Stimulated activated CD8-positive, alpha-beta memory T cell treated with anti-CD3 and anti-CD28 coated beads, Interleukin-4, amount 100 ng/mL, for 48 hours (primary cell): Measurements from ENCODE around the gene YPEL4.

Source experiments
- DNase-seq: peaks from one replicate; pipeline ENCODE4 v3.0.0-alpha.2; 2020

Gene YPEL4

GRCh38 chr11:57648801-57649735 lies 644 bp downstream of the YPEL4 start:
- no peak for DNase-seq

GRCh38 chr11:57647960-57648800 lies 1.5 kb downstream of the YPEL4 start:
- no peak for DNase-seq

DNA sequence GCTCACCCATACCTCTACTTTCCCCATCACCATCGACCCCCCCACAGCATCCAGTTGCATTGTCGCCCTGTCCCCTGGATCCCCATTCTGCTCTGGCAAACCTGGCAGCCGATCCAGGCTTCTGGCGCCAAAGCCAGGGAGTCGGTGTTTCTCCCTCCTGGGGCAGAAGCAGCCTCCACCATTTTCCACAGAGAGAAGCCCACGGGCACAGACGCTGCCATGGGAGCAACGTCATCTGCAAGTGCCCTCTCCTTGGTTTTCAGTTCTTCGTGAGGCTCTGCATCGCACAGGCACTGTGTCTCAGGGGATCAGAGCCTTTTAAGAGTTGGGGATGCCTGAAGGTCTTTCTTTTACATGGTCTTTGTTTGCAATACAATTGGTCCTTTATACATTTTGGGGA lies 2.3 kb downstream of the YPEL4 start:
- DNase-seq, result no peak

- no peak for DNase-seq
Measured at GRCh38 chr11:57646799-57647303, 2.9 kb downstream of the YPEL4 start.

DNA sequence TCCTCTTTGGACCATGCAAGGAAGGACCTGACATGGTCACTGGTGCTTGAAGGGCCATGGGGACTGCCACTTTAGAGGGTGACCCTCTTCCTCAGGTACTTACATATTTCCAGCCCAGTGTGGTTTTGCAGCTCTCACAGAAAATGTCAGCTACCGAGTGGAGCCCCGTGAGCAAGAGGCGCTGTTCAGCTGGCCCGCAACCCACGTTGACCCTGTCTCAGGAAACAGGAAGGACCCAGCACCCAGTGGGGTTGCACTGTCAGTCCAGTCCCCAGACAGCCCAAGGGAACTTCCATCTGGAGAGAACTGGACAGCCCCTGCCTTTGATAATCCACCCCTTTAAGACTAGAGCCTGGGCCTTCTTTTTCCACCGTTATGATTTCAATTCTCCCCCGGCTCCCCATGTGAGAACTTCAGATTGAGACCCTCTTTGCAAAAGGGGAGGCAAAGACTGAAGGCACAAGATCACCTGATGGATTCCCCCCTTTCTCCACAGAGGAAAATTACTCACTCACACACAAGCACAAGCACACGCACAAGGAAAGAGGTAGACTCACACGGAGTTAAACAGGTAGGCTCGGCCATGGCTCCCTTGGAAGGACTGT lies 3.4 kb downstream of the YPEL4 start:
- DNase-seq, result no peak

DNA sequence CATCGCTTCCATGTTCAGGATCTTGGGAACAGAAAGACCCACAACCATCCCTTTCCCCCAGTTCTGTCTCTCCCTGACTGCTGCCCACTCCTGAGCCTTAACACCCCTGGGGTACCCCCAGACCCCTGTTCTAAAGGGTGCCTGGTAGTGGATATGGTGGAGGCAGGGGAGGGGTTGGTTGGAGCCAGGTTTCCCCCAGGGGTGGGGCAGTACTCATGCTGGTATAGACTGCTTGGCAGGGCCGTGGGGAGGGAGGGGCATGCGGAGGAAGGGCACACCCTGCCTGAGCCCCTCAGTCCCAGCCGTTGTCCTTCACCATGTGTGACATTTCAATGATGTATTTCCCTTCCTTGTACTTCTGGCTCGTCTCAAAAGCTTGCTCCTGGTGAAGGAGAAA lies 4.0 kb downstream of the YPEL4 start:
- no peak for DNase-seq

GRCh38 chr11:57644748-57645688 lies 4.7 kb downstream of the YPEL4 start:
- DNase-seq, result peak; percentile 92

DNA sequence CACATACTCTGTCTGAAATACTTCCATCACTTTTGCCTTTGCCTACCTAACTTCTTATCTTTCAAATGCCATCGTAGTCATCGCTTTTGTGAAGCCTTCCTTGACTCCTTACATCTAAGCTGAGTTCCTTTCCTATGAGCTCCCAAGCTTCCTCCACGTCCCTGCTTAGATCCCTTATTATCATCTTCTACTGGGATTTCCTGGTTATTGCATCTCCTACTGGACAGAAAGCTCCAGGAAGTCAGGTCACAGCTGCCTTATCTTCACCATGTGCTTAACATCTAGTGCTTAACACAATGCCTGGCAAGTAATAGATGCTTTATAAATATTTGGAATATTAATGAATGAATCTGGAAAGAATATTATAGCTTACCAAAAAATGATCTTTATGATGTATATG lies 5.9 kb downstream of the YPEL4 start:
- DNase-seq, result no peak

- no peak for DNase-seq
Measured at GRCh38 chr11:57641011-57641807, 8.5 kb downstream of the YPEL4 start.

- DNase-seq, result no peak
Measured at GRCh38 chr11:57640068-57640800, 9.5 kb downstream of the YPEL4 start.

DNA sequence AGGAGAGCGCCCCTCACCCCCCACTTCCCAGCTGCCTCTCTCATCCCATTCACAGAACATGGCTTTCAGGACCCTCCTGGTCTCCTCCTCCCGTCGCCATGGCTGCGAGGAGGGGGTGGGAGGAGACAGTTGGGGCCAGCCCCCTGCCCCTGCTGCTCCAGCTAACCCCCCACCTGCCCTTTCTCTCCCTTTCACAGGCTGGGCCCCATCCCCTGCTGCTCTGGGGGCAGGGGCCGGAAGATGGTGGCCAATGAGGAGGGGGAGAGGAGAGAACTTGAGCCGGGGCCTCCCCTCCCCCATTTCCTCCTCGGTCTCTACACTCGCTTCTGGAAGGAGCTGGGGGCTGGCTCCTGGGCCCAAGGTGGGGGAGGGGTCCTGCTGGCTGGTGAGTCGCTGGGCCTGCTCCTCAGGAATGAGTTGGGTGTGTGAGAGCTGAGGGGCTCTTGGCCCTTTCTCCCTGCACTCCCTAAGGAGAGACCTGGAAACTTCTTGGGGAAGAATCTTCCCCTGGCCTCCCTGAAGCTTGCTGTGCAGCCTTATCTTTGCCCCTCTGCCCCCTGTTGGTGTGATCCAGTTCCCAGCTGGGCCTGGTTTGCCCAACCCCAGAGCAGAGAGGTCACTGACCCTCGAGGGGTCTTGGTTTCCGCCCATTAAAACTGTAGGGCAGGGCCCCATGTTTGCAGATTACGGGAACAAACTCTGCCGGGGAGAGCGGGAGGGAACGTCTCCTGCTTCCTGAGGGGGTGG lies 10.2 kb downstream of the YPEL4 start:
- DNase-seq, result no peak

- DNase-seq, result no peak
Measured at GRCh38 chr11:57638811-57639320, 10.8 kb downstream of the YPEL4 start.

DNA sequence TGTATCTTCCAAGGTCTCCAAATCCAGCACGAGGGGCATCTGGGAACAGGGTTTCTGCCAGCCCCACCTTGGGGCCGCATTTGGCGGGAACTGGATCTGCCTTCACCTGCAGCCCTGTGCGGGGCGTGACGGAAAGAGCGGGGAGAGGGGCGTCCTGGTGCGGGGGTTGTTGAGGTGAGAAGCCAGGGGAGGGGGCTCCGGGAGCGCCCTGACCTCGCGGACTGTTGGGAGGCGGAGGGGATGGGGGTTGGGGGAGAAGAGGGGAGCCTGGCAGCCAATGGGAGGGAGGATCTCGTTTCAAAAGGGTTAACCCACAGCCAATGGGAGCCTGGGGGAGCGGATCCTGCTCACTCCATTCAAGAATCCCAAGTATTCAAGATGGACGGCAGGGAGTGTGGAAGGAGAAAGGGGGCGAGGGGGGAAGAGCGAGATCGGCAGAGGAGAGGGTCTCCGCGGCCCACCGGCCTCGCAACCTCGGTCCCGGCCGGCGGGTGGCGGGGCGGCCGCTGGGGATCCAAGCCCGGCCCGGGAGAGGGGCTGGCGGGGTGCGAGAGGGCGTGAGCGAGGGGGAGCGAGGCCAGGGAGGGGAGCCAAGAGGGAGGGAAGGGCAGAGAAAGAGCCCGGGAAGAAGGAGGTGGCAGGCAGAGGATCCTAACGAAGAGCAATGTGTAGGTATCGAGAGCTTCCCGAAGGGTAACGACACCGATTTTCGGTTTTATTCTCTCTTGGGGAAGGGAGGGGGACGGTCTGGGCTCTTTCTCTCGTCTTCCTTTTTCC lies 11.5 kb downstream of the YPEL4 start:
- DNase-seq, result no peak

- no peak for DNase-seq
Measured at GRCh38 chr11:57637626-57638004, 12.1 kb downstream of the YPEL4 start.

DNA sequence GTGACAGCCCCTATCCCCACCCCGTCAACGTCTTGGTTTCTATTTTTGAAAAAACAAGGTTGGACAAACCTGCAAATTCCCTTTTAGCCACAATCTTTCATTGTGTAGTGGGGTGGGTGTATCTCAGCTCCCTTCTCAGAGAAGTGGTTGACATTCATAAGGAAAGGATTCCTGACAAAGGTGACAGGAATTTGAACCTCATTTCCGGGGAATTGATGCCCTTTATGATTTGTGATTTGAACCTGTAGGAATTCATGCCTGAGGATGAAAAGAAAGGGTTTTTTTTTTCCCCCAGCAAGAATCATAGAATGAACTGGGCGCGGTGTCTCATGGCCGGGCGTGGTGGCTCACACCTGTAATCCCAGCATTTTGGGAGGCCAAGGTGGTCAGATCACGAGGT lies 14.5 kb downstream of the YPEL4 start:
- no peak for DNase-seq

DNA sequence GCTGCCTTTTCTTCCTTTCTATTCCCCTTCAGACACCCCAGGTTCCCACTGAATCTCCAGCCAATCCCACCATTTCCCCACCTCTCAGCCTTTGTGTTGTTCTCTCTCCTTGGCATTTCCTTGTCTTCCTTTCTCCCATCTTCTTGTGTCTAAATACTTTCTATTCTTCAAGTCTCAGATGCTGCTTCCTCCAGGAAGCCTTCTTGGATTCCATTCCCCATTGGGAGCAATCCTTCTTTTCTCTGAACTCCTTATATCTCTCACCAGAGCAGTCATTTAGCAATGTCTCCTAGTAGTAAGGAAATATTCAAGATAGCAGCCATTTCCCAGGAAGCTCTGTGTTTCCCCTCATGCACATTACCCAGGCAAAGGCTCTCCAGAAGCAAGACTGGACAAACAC lies 15.4 kb downstream of the YPEL4 start:
- DNase-seq, result no peak

DNA sequence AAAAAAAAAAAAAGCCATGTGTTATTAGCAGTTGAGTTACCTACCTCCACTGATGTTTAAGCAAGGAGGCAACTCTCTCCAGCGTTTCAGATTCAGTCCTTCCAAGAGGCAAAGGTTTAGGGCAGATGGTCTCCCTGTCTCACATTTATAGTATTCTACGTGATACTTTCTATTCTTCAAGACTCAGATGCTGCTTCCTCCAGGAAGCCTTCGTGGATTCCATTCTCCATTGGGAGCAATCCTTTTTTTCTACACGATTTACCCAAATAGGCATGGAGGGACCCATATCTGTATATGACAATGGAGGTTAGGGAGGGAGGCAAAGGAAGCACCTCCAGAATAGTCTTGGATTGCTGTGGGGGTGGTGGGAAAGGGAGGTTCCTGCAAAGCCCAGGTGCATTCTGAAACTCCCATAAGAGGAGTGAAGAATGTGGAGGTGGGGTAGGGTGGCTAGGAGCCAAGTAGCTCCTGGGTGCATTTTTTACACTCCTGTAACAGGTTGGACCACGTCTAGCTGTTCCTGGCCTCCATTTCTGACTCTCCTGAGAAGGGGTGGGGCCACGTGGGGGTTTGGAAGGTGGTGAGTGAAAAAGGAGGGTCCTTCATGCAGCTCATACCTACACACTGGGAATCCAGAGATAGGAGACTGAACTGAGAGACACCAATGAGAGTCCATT lies 16.2 kb downstream of the YPEL4 start:
- DNase-seq, result no peak

DNA sequence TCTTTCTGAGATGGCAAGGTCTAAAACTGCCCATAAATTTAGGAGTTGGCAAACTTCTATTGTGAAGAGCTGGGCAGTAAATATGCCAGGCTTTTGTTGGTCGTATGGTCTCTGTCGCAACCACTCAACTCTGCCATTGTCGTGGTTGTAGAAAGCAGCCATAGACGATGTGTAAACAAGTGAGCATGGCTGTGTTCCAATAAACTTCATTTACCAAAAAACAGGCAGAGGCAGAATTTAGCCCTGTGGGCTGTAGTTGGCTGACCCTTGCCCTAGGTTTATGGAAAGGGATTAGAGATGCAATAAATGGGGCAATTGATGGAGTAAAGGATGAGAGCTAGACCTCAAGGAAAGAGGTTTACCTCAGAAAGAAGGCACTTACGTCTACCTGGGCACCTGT lies 17.6 kb downstream of the YPEL4 start:
- DNase-seq, result no peak
